ENCODE data around the gene TMEM184A. TPM values are rescaled to one million over a fixed set of nuclear protein-coding genes. Genes with fewer than 3 reads are reported as not detected.

TMEM184A gene
- total and polyA plus RNA-seq, 2 of the 8 experiments (the other 6 are each of a cell fraction or from before 2014, with no cell fraction given): 1.8 to 2.1 TPM

DNA sequence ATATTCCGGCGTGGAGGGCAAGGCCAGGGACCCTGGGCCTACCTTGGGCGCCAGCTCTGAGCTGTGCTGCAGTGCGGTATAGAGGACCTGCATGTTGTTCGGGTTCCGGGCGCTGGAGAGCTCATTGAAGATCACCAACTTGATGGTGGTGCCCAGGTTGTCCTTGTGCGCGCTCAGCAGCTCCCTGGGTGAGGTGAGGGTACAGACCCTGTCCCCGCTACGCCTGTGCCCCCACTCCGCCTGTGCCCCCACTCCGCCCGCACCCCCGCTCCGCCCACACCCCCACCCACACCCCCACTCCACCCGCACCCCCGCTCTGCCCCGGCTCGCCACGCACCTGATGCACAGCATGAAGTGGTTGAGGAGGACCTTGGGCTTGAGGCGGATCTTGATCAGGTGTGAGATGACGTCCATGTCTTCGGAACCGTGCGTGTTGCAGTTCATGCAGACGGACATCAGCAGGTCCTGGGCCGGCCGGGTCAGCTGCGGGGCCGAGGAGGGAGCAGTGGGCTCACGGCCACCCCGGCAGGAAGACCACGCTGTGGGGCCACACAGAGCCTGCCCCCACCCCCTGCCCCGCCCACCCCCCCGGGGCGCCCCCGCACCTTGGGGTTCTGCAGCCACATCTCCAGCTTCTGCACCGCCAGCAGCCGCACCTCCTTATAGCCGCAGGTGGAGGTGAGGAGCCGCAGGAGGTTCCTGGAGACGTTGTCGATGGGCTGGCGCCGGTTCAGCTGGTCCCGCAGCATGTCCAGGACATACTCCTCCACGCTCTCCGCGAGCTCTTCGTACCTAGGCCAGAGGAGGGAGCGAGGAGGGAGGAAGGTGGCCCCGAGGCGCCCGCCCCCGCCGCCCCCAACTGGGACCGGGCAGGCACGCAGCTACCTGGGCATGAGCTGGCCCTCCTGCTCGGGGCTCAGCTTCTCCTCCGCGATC, 57.4 kb downstream of the TMEM184A start:
- TF ChIP-seq YY1 (IDR thresholded peaks at IDR 0.05; ENCODE audit: low read depth, low read length): no peak
- TF ChIP-seq BCL11A (IDR thresholded peaks at IDR 0.05; ENCODE audit: low read depth in 2 of 2, low read length in 2 of 2): no peak
- no peak for TF ChIP-seq SP2 (IDR thresholded peaks at IDR 0.05; ENCODE audit: low read length)
- TF ChIP-seq SAP30 (IDR thresholded peaks at IDR 0.05; ENCODE audit: insufficient read depth, insufficient replicate concordance, low read length): no peak
- no peak for TF ChIP-seq SIRT6 (IDR thresholded peaks at IDR 0.05; ENCODE audit: low read length)
- DNase-seq (ENCODE audit: low read depth in 1 of 2, low spot score in 2 of 2): no peak
- Histone ChIP-seq H3K4ac (replicated peaks; ENCODE audit: insufficient read length, low read depth, low read length) (no peak overlapping the region), H3K79me1 (ENCODE audit: low read depth, low read length) (peaks cover 14% of the 10 kb centered on the region; the same call in 1 of the 2 replicates), H3K9me3 (ENCODE audit: insufficient read depth in 2 of 2, low read depth in 1 of 2, low read length in 1 of 2) (no peaks in the 10 kb centered on the region), H2BK12ac (ENCODE audit: low read depth, low read length) (no peak overlapping the region), H3K23ac (ENCODE audit: insufficient read length) (no peak overlapping the region), H3K4me2 (ENCODE audit: insufficient read depth in 1 of 2, low read depth in 2 of 2, low read length in 2 of 2) (no peak overlapping the region), H4K5ac (ENCODE audit: insufficient read length, low read depth, low read length) (no peak overlapping the region), H3K23me2 (ENCODE audit: low read depth, low read length) (peaks cover 3% of the 10 kb centered on the region; the same call in 1 of the 2 replicates), H3K56ac (replicated peaks; ENCODE audit: insufficient read length, low read depth, low read length) (no peak overlapping the region), H3K27me3 (replicated peaks in 1 of 4; ENCODE audit: control insufficient read depth in 3 of 4, extremely low read depth in 1 of 4, insufficient read depth in 3 of 4, low read length in 3 of 4) (no peaks in the 10 kb centered on the region), H3K14ac (ENCODE audit: insufficient read length) (no peak overlapping the region), H2AFZ (ENCODE audit: low read length) (no peak overlapping the region), H2BK20ac (ENCODE audit: low read length) (no peak overlapping the region), H2BK5ac (ENCODE audit: low read depth, low read length) (no peak overlapping the region), H3K36me3 (ENCODE audit: control insufficient read depth in 2 of 4, insufficient read depth in 4 of 4, low read length in 3 of 4) (peaks cover 11 to 63% (median 43%) of the 10 kb centered on the region in 4 experiments; a peak in 7 of 8 replicates), H3K4me1 (replicated peaks in 1 of 4; ENCODE audit: control insufficient read depth in 3 of 4, insufficient read depth in 4 of 4, low read length in 3 of 4) (peaks cover 0 to 7% (median 3%) of the 10 kb centered on the region in 4 experiments; a peak in 4 of 7 replicates), H4K20me1 (replicated peaks in 1 of 2; ENCODE audit: control insufficient read depth in 1 of 2, insufficient read depth in 2 of 2, low read length in 2 of 2) (peaks cover 15 to 26% of the 10 kb centered on the region in 2 experiments), H2BK120ac (replicated peaks; ENCODE audit: low read depth, low read length) (no peak overlapping the region), H2AK5ac (ENCODE audit: low read depth, low read length) (no peak overlapping the region), H3K27ac (ENCODE audit: low read depth, low read length) (no peak overlapping the region), H4K8ac (ENCODE audit: extremely low read depth, insufficient read depth, low read length) (0 out of 2 replicates have a peak overlapping the region, but pooled peaks have one; percentile 25), H3K79me2 (ENCODE audit: control insufficient read depth in 1 of 2, insufficient read depth in 2 of 2, low read length in 2 of 2) (peaks cover 10 to 25% of the 10 kb centered on the region in 2 experiments; a peak in 3 of 4 replicates), H3K9ac (replicated peaks in 1 of 4; ENCODE audit: extremely low read depth in 1 of 4, low read depth in 3 of 4, low read length in 3 of 4) (no peak overlapping the region), H2BK15ac (ENCODE audit: low read length) (no peak overlapping the region), H3K4me3 (ENCODE audit: extremely low read depth in 1 of 4, insufficient read depth in 2 of 4, low read depth in 3 of 4, low read length in 4 of 4) (no peak overlapping the region), H4K91ac (replicated peaks; ENCODE audit: insufficient read length, low read length) (no peak overlapping the region), H3K18ac (ENCODE audit: extremely low read depth, low read length) (no peak overlapping the region)
- ChIA-PET POLR2A (ENCODE audit: partially characterized antibody) (interaction anchor here (0.8 to 2.3 kb wide), 7 partner anchors 8 to 59 kb away, joined by 3 to 11 read pairs (median 4); no protein-coding TSS in a partner anchor), CTCF (ENCODE audit: partially characterized antibody) (interaction anchor here (0.8 to 2.3 kb wide), 4 partner anchors 10 to 60 kb away, joined by 3 to 8 read pairs (median 4); no protein-coding TSS in a partner anchor)
- WGBS, 2 experiments (ENCODE audit: extremely low coverage in 1 of 2, insufficient coverage in 1 of 2, insufficient read length in 1 of 2, insufficient replicate concordance in 2 of 2, low coverage in 1 of 2, low lambda C conversion rate in 2 of 2, missing lambda C conversion rate in 1 of 2): 97% methylated on average over 32 of the region's 62 CpGs; no CpG with 5 or more reads in 1 of the 2 experiments
- no peak for FAIRE-seq
